ENCODE results near the gene SMYD3.
"Not testable (repeated sequence)": the region's sequence is repeated elsewhere in the genome, so short reads cannot be mapped to it uniquely, and the experiment has no call there.

The SMYD3 gene

DNA sequence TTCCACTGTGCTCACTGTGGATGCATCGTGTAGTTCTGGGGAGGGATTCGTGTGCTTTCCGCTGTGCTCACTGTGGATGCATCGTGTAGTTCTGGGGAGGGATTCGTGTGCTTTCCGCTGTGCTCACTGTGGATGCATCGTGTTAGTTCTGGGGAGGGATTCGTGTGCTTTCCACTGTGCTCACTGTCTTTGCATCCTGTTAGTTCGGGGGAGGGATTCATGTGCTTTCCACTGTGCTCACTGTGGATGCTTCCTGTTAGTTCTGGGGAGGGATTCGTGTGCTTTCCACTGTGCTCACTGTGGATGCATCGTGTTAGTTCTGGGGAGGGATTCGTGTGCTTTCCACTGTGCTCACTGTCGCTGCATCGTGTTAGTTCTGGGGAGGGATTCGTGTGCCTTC is 435.1 kb downstream of the SMYD3 start:
- not testable (repeated sequence) for H3K4me1 ChIP-seq (ENCODE audit: control insufficient read depth, insufficient read depth, low read length); H3K27me3 ChIP-seq (replicated peaks; ENCODE audit: control insufficient read depth, insufficient read depth, low read length); DNase-seq (ENCODE audit: low read depth); H3K36me3 ChIP-seq (ENCODE audit: control insufficient read depth, insufficient read depth, low read length, severe bottlenecking); H3K9ac ChIP-seq (ENCODE audit: low read length); H3K4me3 ChIP-seq (ENCODE audit: low read length); H3K9me3 ChIP-seq (ENCODE audit: control insufficient read depth, low read length)

DNA sequence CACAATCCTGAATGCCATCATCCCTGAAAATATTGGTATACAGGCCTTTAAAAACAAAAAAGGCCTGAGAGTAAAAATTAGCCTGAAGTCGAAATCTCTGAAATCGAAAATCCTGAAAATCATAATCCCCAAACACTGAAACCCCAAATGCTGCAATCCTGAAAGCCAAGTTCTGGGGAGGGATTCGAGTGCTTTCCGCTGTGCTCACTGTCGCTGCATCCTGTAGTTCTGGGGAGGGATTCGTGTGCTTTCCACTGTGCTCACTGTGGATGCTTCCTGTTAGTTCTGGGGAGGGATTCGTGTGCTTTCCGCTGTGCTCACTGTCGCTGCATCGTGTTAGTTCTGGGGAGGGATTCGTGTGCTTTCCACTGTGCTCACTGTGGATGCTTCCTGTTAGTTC is 435.5 kb downstream of the SMYD3 start:
- not testable (repeated sequence) for H3K9ac ChIP-seq (ENCODE audit: low read length); H3K9me3 ChIP-seq (ENCODE audit: control insufficient read depth, low read length); H3K4me1 ChIP-seq (ENCODE audit: control insufficient read depth, insufficient read depth, low read length); DNase-seq (ENCODE audit: low read depth); H3K27me3 ChIP-seq (replicated peaks; ENCODE audit: control insufficient read depth, insufficient read depth, low read length); H3K36me3 ChIP-seq (ENCODE audit: control insufficient read depth, insufficient read depth, low read length, severe bottlenecking); H3K4me3 ChIP-seq (ENCODE audit: low read length)

DNA sequence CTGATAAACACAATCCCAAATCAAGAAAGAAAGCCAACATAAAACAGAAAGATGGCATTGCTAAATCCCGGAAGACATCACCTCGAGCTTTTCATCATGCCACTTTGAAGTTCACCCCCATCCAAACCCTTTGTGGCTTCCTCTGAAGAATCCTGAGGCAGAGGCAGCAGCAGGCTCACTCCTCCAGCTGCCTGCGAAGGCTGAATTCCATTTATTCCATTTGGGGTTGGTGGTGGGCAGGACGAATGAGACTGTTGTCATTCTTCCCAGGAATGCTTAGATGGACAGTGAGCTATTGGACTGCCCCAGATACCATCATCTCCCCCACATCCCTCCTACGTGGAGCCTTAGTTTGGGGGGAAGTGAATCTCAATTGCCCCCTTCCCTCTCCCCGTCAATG is 437.5 kb downstream of the SMYD3 start:
- Histone ChIP-seq H3K9me3 (ENCODE audit: control insufficient read depth, low read length) (no peaks in the 10 kb centered on the region), H3K36me3 (ENCODE audit: control insufficient read depth, insufficient read depth, low read length, severe bottlenecking) (no peaks in the 10 kb centered on the region), H3K4me3 (ENCODE audit: low read length) (no peak overlapping the region), H3K4me1 (ENCODE audit: control insufficient read depth, insufficient read depth, low read length) (no peaks in the 10 kb centered on the region), H3K27me3 (replicated peaks; ENCODE audit: control insufficient read depth, insufficient read depth, low read length) (no peaks in the 10 kb centered on the region), H3K9ac (ENCODE audit: low read length) (no peak overlapping the region)
- no peak for DNase-seq (ENCODE audit: low read depth)

DNA sequence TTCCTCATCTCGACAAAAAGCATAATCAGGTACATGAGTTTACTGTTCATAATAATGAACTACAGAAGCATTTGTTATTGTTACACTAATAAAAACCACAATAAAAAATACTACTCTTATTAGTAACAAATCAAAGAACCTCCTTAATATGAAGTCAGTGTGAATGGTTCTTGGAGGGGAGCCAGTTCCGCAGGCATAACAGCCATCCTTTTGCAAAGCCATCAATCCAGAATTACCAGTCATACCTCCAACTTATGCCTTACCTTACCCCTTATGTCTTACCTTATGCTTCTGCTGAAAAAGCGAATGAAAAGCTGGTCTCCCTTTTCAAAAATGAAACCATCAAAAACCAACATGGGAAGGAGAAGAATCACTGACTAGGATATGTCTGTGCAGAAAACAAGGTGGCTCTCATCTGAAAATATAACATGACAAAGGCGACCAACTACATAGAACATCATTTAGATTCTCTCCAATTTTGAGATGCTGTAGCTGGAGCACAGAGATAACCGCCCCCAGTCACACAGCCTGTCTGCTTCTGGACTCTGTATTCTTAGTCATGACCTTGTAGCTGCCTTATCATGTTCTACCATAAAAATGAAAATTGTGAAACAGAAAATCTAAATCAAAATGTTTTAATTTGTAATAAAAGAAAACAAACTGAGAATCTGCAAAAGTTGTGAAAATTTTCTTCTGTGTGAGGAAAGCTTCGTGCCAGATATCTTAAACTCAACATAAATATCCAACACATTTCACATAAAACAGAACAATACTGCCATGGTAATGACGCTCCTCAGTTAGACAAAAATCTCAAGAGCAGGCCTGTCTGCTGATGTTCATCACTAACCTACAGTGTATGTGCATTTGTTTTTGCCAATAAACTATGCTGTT is 438.2 kb downstream of the SMYD3 start:
- H3K9me3 ChIP-seq (ENCODE audit: control insufficient read depth, low read length), result no peaks in the 10 kb centered on the region
- H3K4me3 ChIP-seq (ENCODE audit: low read length), result no peak overlapping the region
- no peak overlapping the region for H3K9ac ChIP-seq (ENCODE audit: low read length)
- no peaks in the 10 kb centered on the region for H3K4me1 ChIP-seq (ENCODE audit: control insufficient read depth, insufficient read depth, low read length)
- no peaks in the 10 kb centered on the region for H3K36me3 ChIP-seq (ENCODE audit: control insufficient read depth, insufficient read depth, low read length, severe bottlenecking)
- no peak for DNase-seq (ENCODE audit: low read depth)
- no peaks in the 10 kb centered on the region for H3K27me3 ChIP-seq (replicated peaks; ENCODE audit: control insufficient read depth, insufficient read depth, low read length)

DNA sequence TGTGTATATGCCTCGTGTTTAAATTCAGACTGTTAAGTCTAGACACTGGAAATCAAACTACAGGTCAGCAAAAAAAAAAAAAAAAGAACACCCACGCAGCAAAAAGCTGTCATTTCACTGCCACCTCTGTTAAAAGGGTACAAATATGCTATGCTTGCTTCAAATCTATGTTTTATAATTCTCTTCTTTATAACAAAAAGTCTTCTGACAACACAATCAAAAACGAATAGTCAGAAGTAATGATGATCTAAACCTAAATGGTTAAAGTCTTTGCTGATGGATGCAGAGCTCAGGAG is 438.9 kb downstream of the SMYD3 start:
- Histone ChIP-seq H3K36me3 (ENCODE audit: control insufficient read depth, insufficient read depth, low read length, severe bottlenecking) (no peaks in the 10 kb centered on the region), H3K9me3 (ENCODE audit: control insufficient read depth, low read length) (no peaks in the 10 kb centered on the region), H3K4me3 (ENCODE audit: low read length) (no peak overlapping the region), H3K27me3 (replicated peaks; ENCODE audit: control insufficient read depth, insufficient read depth, low read length) (no peaks in the 10 kb centered on the region), H3K9ac (ENCODE audit: low read length) (no peak overlapping the region), H3K4me1 (ENCODE audit: control insufficient read depth, insufficient read depth, low read length) (no peaks in the 10 kb centered on the region)
- DNase-seq (ENCODE audit: low read depth), result no peak

DNA sequence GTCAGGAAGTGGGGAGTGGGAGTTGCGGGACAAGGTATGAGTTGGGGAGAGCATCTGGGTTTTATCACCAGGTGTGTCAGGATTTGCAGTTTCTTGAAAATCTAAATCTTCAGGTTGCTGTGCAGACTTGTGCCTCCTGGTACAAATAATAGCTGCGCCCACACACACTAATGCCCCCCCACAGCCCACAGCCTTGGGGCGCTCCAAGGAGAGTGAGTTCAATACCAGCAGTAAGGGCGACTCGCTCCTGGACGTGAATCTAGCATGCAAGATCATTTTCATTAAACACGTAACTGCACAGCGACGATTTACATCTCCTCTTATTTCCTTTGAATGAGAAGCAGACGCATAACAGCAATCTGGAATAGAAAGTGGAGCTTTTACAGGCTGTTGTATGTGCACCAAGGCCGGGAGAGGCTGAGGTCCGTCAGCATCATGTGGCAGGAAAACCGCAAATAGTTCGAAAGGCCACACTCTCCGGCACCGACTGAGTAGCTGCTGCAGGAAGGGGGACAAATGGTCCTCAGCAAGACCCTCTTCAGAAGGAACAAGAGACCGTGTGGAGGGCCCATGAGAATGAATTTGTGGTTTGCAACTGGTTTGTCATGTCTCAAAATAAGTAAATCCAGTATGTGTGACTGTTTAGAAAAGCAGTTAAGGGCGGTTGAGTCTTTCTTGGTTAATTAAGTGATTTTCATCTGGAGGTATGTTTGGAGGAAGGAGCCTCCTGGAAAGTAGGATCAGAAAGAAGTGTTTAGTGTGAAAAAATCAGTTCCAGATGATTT is 439.5 kb downstream of the SMYD3 start:
- H3K36me3 ChIP-seq (ENCODE audit: control insufficient read depth, insufficient read depth, low read length, severe bottlenecking), result no peaks in the 10 kb centered on the region
- no peaks in the 10 kb centered on the region for H3K9me3 ChIP-seq (ENCODE audit: control insufficient read depth, low read length)
- H3K27me3 ChIP-seq (replicated peaks; ENCODE audit: control insufficient read depth, insufficient read depth, low read length), result no peaks in the 10 kb centered on the region
- no peaks in the 10 kb centered on the region for H3K4me1 ChIP-seq (ENCODE audit: control insufficient read depth, insufficient read depth, low read length)
- peak; percentile 46 for DNase-seq (ENCODE audit: low read depth)
- no peak overlapping the region for H3K4me3 ChIP-seq (ENCODE audit: low read length)
- H3K9ac ChIP-seq (ENCODE audit: low read length), result no peak overlapping the region

DNA sequence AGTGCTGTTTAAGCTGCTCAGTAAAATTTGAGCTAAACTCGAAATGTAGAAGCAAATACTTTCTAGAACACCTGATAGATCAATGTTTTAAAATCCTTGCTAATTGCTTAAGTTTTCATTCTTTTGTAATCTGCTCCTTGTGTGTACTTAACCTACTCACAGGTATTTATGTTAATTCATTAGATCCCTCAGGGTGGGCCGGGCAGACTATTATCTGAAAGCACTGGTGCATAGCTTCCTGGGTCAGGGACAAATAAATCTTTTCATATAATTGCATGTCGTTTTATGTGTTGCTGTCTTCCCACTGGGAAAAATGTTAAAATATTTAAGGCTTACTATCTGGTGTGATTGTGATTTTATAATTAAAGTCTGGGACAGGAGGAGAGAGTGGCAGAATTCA is 440.5 kb downstream of the SMYD3 start:
- H3K27me3 ChIP-seq (replicated peaks; ENCODE audit: control insufficient read depth, insufficient read depth, low read length), result no peaks in the 10 kb centered on the region
- no peak overlapping the region for H3K4me3 ChIP-seq (ENCODE audit: low read length)
- no peaks in the 10 kb centered on the region for H3K9me3 ChIP-seq (ENCODE audit: control insufficient read depth, low read length)
- no peaks in the 10 kb centered on the region for H3K4me1 ChIP-seq (ENCODE audit: control insufficient read depth, insufficient read depth, low read length)
- DNase-seq (ENCODE audit: low read depth), result no peak
- H3K9ac ChIP-seq (ENCODE audit: low read length), result no peak overlapping the region
- H3K36me3 ChIP-seq (ENCODE audit: control insufficient read depth, insufficient read depth, low read length, severe bottlenecking), result no peaks in the 10 kb centered on the region

DNA sequence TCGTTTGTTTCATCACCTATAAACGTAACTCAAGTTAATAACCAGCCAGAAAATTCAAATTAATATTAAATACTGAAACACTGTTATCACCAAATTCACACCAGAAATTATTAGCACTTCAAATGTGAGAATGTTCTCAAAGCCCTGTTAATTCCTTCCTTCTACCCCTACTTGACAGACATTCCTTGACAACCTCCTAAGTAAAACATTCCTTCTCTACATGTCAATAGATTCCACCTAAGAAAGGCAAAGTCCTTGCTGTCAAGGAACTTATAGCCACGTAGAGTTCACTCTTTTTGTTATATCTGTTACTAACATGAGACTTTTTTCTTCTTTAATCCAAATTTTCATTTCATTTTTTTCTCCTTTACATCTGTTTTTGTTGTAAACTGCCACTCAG is 441.5 kb downstream of the SMYD3 start:
- Histone ChIP-seq H3K4me3 (ENCODE audit: low read length) (no peak overlapping the region), H3K36me3 (ENCODE audit: control insufficient read depth, insufficient read depth, low read length, severe bottlenecking) (no peaks in the 10 kb centered on the region), H3K27me3 (replicated peaks; ENCODE audit: control insufficient read depth, insufficient read depth, low read length) (no peaks in the 10 kb centered on the region), H3K4me1 (ENCODE audit: control insufficient read depth, insufficient read depth, low read length) (no peaks in the 10 kb centered on the region), H3K9ac (ENCODE audit: low read length) (no peak overlapping the region), H3K9me3 (ENCODE audit: control insufficient read depth, low read length) (no peaks in the 10 kb centered on the region)
- DNase-seq (ENCODE audit: low read depth), result no peak

DNA sequence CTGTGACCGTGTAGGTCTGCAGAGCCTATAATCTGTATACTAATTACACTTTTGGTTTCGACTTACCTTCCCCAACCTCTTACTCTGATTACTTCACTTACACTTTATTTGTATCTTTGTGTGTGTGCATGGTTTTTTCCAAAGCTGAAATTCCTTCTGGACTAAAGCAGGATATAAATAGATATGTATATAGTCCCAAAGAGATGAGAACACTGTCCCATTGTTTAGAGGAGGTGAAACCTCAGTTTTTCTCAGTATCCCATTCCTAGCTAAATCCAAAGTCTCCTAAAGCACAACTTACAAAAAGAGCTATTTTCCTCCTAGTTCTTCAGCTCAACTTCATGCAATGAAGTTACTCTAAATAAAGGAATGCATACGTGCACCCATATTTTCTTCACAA is 442.2 kb downstream of the SMYD3 start:
- Histone ChIP-seq H3K4me3 (ENCODE audit: low read length) (no peak overlapping the region), H3K36me3 (ENCODE audit: control insufficient read depth, insufficient read depth, low read length, severe bottlenecking) (no peaks in the 10 kb centered on the region), H3K9ac (ENCODE audit: low read length) (no peak overlapping the region), H3K4me1 (ENCODE audit: control insufficient read depth, insufficient read depth, low read length) (no peaks in the 10 kb centered on the region), H3K27me3 (replicated peaks; ENCODE audit: control insufficient read depth, insufficient read depth, low read length) (no peaks in the 10 kb centered on the region), H3K9me3 (ENCODE audit: control insufficient read depth, low read length) (no peaks in the 10 kb centered on the region)
- no peak for DNase-seq (ENCODE audit: low read depth)

DNA sequence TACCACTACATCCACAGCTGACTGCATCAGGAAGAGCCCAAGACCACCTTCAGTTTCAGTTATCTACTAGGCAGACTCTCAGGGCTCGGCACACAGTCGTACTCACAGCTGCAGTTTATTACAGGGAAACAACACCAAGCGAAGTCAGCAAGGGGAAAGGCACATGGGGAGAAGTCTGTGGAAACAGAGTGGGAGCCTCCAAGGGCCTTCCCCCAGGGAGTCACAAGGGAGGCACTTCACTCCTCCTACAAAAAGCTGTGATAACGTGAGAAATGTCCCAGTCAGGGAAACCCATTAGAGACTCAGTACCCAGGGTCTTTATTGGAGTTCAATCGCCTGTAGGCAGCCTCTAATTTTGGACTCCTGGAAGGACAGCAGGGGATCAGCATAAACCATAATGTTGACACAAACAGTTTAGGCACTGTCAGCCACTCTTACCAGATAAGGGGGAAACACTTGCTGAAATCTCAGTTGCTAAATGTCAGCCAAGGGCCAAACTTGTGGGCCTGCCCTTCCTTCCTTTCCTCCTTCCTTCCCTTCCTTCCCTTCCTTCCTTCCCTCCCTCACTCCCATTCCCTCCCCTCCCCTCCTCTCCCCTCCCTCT is 444.0 kb downstream of the SMYD3 start:
- Histone ChIP-seq H3K4me1 (ENCODE audit: control insufficient read depth, insufficient read depth, low read length) (no peaks in the 10 kb centered on the region), H3K9me3 (ENCODE audit: control insufficient read depth, low read length) (no peaks in the 10 kb centered on the region), H3K36me3 (ENCODE audit: control insufficient read depth, insufficient read depth, low read length, severe bottlenecking) (no peaks in the 10 kb centered on the region), H3K27me3 (replicated peaks; ENCODE audit: control insufficient read depth, insufficient read depth, low read length) (no peaks in the 10 kb centered on the region), H3K4me3 (ENCODE audit: low read length) (no peak overlapping the region), H3K9ac (ENCODE audit: low read length) (no peak overlapping the region)
- no peak for DNase-seq (ENCODE audit: low read depth)

DNA sequence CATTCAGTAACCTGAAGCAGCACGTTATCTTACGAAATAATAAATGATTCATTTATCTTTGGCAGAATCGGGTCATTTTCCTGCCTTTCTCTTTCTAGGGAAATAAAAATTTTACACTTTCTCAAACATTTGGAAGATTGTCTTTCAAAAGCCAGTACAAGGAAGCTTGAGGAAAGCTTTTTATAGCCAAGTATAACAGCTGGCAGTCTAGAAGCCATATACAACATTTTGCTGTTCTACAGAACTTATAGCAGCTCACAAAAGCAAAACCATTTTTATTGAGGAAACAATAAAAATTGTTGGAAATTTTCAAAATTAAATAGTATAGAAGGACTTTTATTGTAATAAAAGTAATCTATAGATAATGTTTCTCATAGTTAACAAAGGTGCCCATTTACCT is 448.6 kb downstream of the SMYD3 start:
- no peak for DNase-seq (ENCODE audit: low read depth)
- H3K36me3 ChIP-seq (ENCODE audit: control insufficient read depth, insufficient read depth, low read length, severe bottlenecking), result no peaks in the 10 kb centered on the region
- H3K9ac ChIP-seq (ENCODE audit: low read length), result no peak overlapping the region
- no peaks in the 10 kb centered on the region for H3K4me1 ChIP-seq (ENCODE audit: control insufficient read depth, insufficient read depth, low read length)
- H3K9me3 ChIP-seq (ENCODE audit: control insufficient read depth, low read length), result no peaks in the 10 kb centered on the region
- no peaks in the 10 kb centered on the region for H3K27me3 ChIP-seq (replicated peaks; ENCODE audit: control insufficient read depth, insufficient read depth, low read length)
- no peak overlapping the region for H3K4me3 ChIP-seq (ENCODE audit: low read length)

Measured in adipocyte (in vitro differentiated cells).